Smooth muscle cell (in vitro differentiated cells): Measurements from ENCODE around the gene SLC7A7. TPM values are rescaled to one million over a fixed set of nuclear protein-coding genes. Genes with fewer than 3 reads are reported as not detected.
"Not testable (repeated sequence)": the region's sequence is repeated elsewhere in the genome, so short reads cannot be mapped to it uniquely, and the experiment has no call there.

Experiments used
- DNase-seq: peaks from one replicate; lab custom pipeline; 2025; ENCODE audit not compliant: unreplicated experiment; lab: John Stamatoyannopoulos, UW
- H2AFZ ChIP-seq: fragments of 200-600 bp; sonication (generic); 2 replicates; pipeline ENCODE4 v1.6.0; 2016; ENCODE audit warnings: antibody characterized with exemption, low read depth, mild to moderate bottlenecking
- H3F3A ChIP-seq: fragments of 200-600 bp; sonication (generic); 2 replicates; pipeline ENCODE4 v1.6.0; 2017; ENCODE audit warnings: antibody characterized with exemption, low read depth
- H3K27ac ChIP-seq: fragments of 200-600 bp; sonication (generic); 2 replicates; pipeline ENCODE4 v1.5.1; 2016; ENCODE audit warnings: low read depth, mild to moderate bottlenecking
- H3K27me3 ChIP-seq: fragments of 200-600 bp; sonication (generic); 2 replicates; pipeline ENCODE4 v1.6.1; 2016; ENCODE audit warnings: low read depth, mild to moderate bottlenecking
- H3K36me3 ChIP-seq: fragments of 200-600 bp; sonication (generic); 2 replicates; pipeline ENCODE4 v1.5.1; 2016; ENCODE audit warnings: low read depth
- H3K4me1 ChIP-seq: fragments of 200-600 bp; sonication (generic); 2 replicates; pipeline ENCODE4 v1.5.1; 2016; ENCODE audit warnings: low read depth
- H3K4me2 ChIP-seq: fragments of 200-600 bp; sonication (generic); 2 replicates; pipeline ENCODE4 v1.6.0; 2016; ENCODE audit warnings: mild to moderate bottlenecking
- H3K4me3 ChIP-seq: fragments of 200-600 bp; sonication (generic); 2 replicates; pipeline ENCODE4 v1.5.1; 2016; ENCODE audit warnings: mild to moderate bottlenecking
- H3K79me2 ChIP-seq: fragments of 200-600 bp; sonication (generic); 2 replicates; pipeline ENCODE4 v1.6.0; 2016; ENCODE audit warnings: low read depth, mild to moderate bottlenecking
- H3K9ac ChIP-seq: fragments of 200-600 bp; sonication (generic); 2 replicates; pipeline ENCODE4 v1.6.0; 2016; ENCODE audit warnings: low read depth
- H3K9me3 ChIP-seq: fragments of 200-600 bp; sonication (generic); replicated peaks from 2 replicates; pipeline ENCODE4 v1.5.1; 2016; ENCODE audit warnings: low read depth
- H4K20me1 ChIP-seq: fragments of 200-600 bp; sonication (generic); 2 replicates; pipeline ENCODE4 v1.6.0; 2016; ENCODE audit warnings: low read depth
- CTCF ChIP-seq: fragments of 200-600 bp; sonication (generic); IDR thresholded peaks from 2 replicates; pipeline ENCODE4 v1.5.1; 2017; ENCODE audit warnings: borderline replicate concordance, mild to moderate bottlenecking, antibody characterized with exemption; ENCODE audit not compliant: insufficient read depth, poor library complexity, severe bottlenecking
- WGBS: methylation state at CpG from one replicate; pipeline ENCODE4 v1.1.7; 2016; ENCODE audit warnings: low lambda C conversion rate; 5-methylcytosine and 5-hydroxymethylcytosine counted together
- polyA plus RNA-seq: library from polyadenylated mRNA; unstranded; fragments of >200 nt; fragmentation: Nextera tagmentation; extraction: Ambion mirVana; gene quantifications from 2 replicates; pipeline ENCODE4 v1.2.1, GENCODE V29; 2016
- total RNA-seq: library from RNA; depleted of rRNA; stranded (reverse); fragments of >200 nt; gene quantifications from 2 replicates; pipeline ENCODE4 v1.2.3, GENCODE V29; 2014

Gene SLC7A7
- total and polyA plus RNA-seq, 2 experiments from 2014 or later: 10.0 to 18.5 TPM

GRCh38 chr14:22740020-22740419 is 75.2 kb downstream of the SLC7A7 start:
- WGBS: 92% methylated on average over 3 of the region's 3 CpGs
- H3K9ac ChIP-seq: no peak overlapping the region
- no peaks in the 10 kb centered on the region for H3K79me2 ChIP-seq
- no peaks in the 10 kb centered on the region for H3K4me1 ChIP-seq
- no peaks in the 10 kb centered on the region for H3K36me3 ChIP-seq
- H3K27ac ChIP-seq: no peak overlapping the region
- H4K20me1 ChIP-seq: no peaks in the 10 kb centered on the region
- no peaks in the 10 kb centered on the region for H3K27me3 ChIP-seq
- H3K4me2 ChIP-seq: no peak overlapping the region
- no peak overlapping the region for H2AFZ ChIP-seq
- no peak for DNase-seq
- no peak overlapping the region for H3K4me3 ChIP-seq
- TF ChIP-seq CTCF: no peak
- no peaks in the 10 kb centered on the region for H3K9me3 ChIP-seq
- no peaks in the 10 kb centered on the region for H3F3A ChIP-seq

GRCh38 chr14:22739423-22739822 is 75.8 kb downstream of the SLC7A7 start:
- Histone ChIP-seq H3K4me1 (no peaks in the 10 kb centered on the region), H3K4me2 (no peak overlapping the region), H3K27me3 (no peaks in the 10 kb centered on the region), H3K4me3 (no peak overlapping the region), H3F3A (no peaks in the 10 kb centered on the region), H3K9me3 (no peaks in the 10 kb centered on the region), H2AFZ (no peak overlapping the region), H3K9ac (no peak overlapping the region), H3K27ac (no peak overlapping the region), H3K36me3 (no peaks in the 10 kb centered on the region), H4K20me1 (no peaks in the 10 kb centered on the region), H3K79me2 (no peaks in the 10 kb centered on the region)
- WGBS: 46% methylated on average over 1 of the region's 1 CpG
- no peak for DNase-seq
- no peak for TF ChIP-seq CTCF

GRCh38 chr14:22737052-22737451 is 78.2 kb downstream of the SLC7A7 start:
- Histone ChIP-seq H2AFZ (no peak overlapping the region), H3K36me3 (no peaks in the 10 kb centered on the region), H3K4me2 (no peak overlapping the region), H3K27ac (no peak overlapping the region), H4K20me1 (no peaks in the 10 kb centered on the region), H3K79me2 (no peaks in the 10 kb centered on the region), H3K9ac (no peak overlapping the region), H3K27me3 (no peaks in the 10 kb centered on the region), H3K9me3 (no peaks in the 10 kb centered on the region), H3K4me1 (no peaks in the 10 kb centered on the region), H3K4me3 (no peak overlapping the region), H3F3A (no peaks in the 10 kb centered on the region)
- 89% methylated on average over 1 of the region's 1 CpG for WGBS
- DNase-seq: no peak
- TF ChIP-seq CTCF: no peak

GRCh38 chr14:22736384-22736783 is 78.9 kb downstream of the SLC7A7 start:
- H3K4me3 ChIP-seq, H3K36me3 ChIP-seq, H3K9me3 ChIP-seq, H3K27ac ChIP-seq, H3K79me2 ChIP-seq, H3K4me1 ChIP-seq, H3F3A ChIP-seq, H3K9ac ChIP-seq, H3K27me3 ChIP-seq, H3K4me2 ChIP-seq, H4K20me1 ChIP-seq, H2AFZ ChIP-seq, DNase-seq: not testable (repeated sequence)
- WGBS: 93% methylated on average over 12 of the region's 14 CpGs
